ENCODE data around the gene PTPRE.

The PTPRE gene

GRCh38 chr10:127906548-127907377 lies at the start of gene PTPRE:
PTPRE (plus strand) TSS chr10:127907103; CDS start chr10:128040882, 133,779 bp downstream.
- peak; percentile 55 for DNase-seq (ENCODE audit: low read depth)

- no peak for DNase-seq (ENCODE audit: low read depth)
Observed at GRCh38 chr10:127860592-127860991, 46.3 kb upstream of the PTPRE start.

GRCh38 chr10:127863231-127863825 lies 43.6 kb upstream of the PTPRE start:
- DNase-seq (ENCODE audit: low read depth) = no peak

- no peak for DNase-seq (ENCODE audit: low read depth)
Observed at GRCh38 chr10:127866276-127867013, 40.5 kb upstream of the PTPRE start.

- DNase-seq (ENCODE audit: low read depth) = no peak
Observed at GRCh38 chr10:127867805-127868204, 39.1 kb upstream of the PTPRE start.

GRCh38 chr10:127869329-127869728 lies 37.6 kb upstream of the PTPRE start:
- DNase-seq (ENCODE audit: low read depth) = no peak

- no peak for DNase-seq (ENCODE audit: low read depth)
Observed at GRCh38 chr10:127871631-127872010, 35.3 kb upstream of the PTPRE start.

- no peak for DNase-seq (ENCODE audit: low read depth)
Observed at GRCh38 chr10:127872011-127872761, 34.7 kb upstream of the PTPRE start.

GRCh38 chr10:127872871-127873600 lies 33.9 kb upstream of the PTPRE start:
- no peak for DNase-seq (ENCODE audit: low read depth)

- no peak for DNase-seq (ENCODE audit: low read depth)
Observed at GRCh38 chr10:127873901-127874470, 32.9 kb upstream of the PTPRE start.

- DNase-seq (ENCODE audit: low read depth) = no peak
Observed at GRCh38 chr10:127874671-127875448, 32.0 kb upstream of the PTPRE start.

- no peak for DNase-seq (ENCODE audit: low read depth)
Observed at GRCh38 chr10:127875449-127875765, 31.5 kb upstream of the PTPRE start.

GRCh38 chr10:127875916-127876315 lies 31.0 kb upstream of the PTPRE start:
- no peak for DNase-seq (ENCODE audit: low read depth)

GRCh38 chr10:127877116-127877515 lies 29.8 kb upstream of the PTPRE start:
- no peak for DNase-seq (ENCODE audit: low read depth)

- DNase-seq (ENCODE audit: low read depth) = peak; percentile 20
Observed at GRCh38 chr10:127877699-127878098, 29.2 kb upstream of the PTPRE start.

GRCh38 chr10:127878475-127879055 lies 28.3 kb upstream of the PTPRE start:
- no peak for DNase-seq (ENCODE audit: low read depth)

GRCh38 chr10:127880557-127880956 lies 26.3 kb upstream of the PTPRE start:
- DNase-seq (ENCODE audit: low read depth) = no peak

- DNase-seq (ENCODE audit: low read depth) = no peak
Observed at GRCh38 chr10:127881262-127881661, 25.6 kb upstream of the PTPRE start.

GRCh38 chr10:127882391-127882790 lies 24.5 kb upstream of the PTPRE start:
- DNase-seq (ENCODE audit: low read depth) = no peak

- DNase-seq (ENCODE audit: low read depth) = no peak
Observed at GRCh38 chr10:127882801-127883459, 24.0 kb upstream of the PTPRE start.

Data from ELR (cell line).